Tibial nerve (tissue), 4 donors: ENCODE results near the gene BOLA1. TPM values are rescaled to one million over a fixed set of nuclear protein-coding genes. Genes with fewer than 3 reads are reported as not detected.
A peak's percentile ranks its signal among the peaks of the same experiment; 100 is the strongest.

Experiments
- DNase-seq, 2 donors: peaks; one replicate each; pipeline ENCODE4 v3.0.0-alpha.2; 2019; ENCODE audit warnings: low spot score in 2 of 2
- H3K27ac ChIP-seq, 4 donors: fragments of 200-600 bp; sonication (generic) in 3 of 4; one replicate each; pipeline ENCODE4 v1.5.1; 2017 to 2019; ENCODE audit warnings: mild to moderate bottlenecking in 1 of 4
- H3K27me3 ChIP-seq, 2 donors: fragments of 200-600 bp; sonication (generic) in 1 of 2; one replicate each; pipeline versions ENCODE4 v1.5.1 to v1.6.0; 2017 to 2019
- H3K36me3 ChIP-seq, 3 donors: fragments of 200-600 bp; sonication (generic); one replicate each; pipeline ENCODE4 v1.5.1; 2018 to 2019
- H3K4me1 ChIP-seq, 4 donors: fragments of 200-600 bp; sonication (generic) in 3 of 4; one replicate each; pipeline ENCODE4 v1.5.1; 2017 to 2019
- H3K4me3 ChIP-seq, 4 donors: fragments of 200-600 bp; sonication (generic) in 3 of 4; one replicate each; pipeline ENCODE4 v1.5.1; 2017 to 2019; ENCODE audit warnings: mild to moderate bottlenecking in 1 of 4, moderate library complexity in 1 of 4
- H3K9me3 ChIP-seq, 4 donors: fragments of 200-600 bp; sonication (generic) in 3 of 4; one replicate each; pipeline ENCODE4 v1.5.1; 2017 to 2019
- CTCF ChIP-seq, 5 experiments: fragments of 200-600 bp in 3 of 5; fragments of 450-650 bp in 2 of 5; sonication (generic) in 3 of 5; IDR thresholded peaks; one replicate each; pipeline ENCODE4 v1.5.1; 2016 to 2019; ENCODE audit warnings: antibody characterized with exemption in 5 of 5, mild to moderate bottlenecking in 3 of 5, moderate library complexity in 2 of 5
- EP300 ChIP-seq, 2 donors: sonication (generic); formaldehyde crosslinking; IDR thresholded peaks; one replicate each; pipeline ENCODE4 v1.6.1; 2017; ENCODE audit warnings: antibody characterized with exemption in 2 of 2, mild to moderate bottlenecking in 1 of 2
- POLR2A ChIP-seq, 2 donors: fragments of 450-650 bp; IDR thresholded peaks; one replicate each; pipeline ENCODE4 v1.6.1; 2017; ENCODE audit warnings: antibody characterized with exemption in 2 of 2, mild to moderate bottlenecking in 2 of 2, moderate library complexity in 2 of 2
- WGBS, 2 donors: methylation state at CpG; one replicate each; pipeline ENCODE4 v1.1.5; 2018; 5-methylcytosine and 5-hydroxymethylcytosine counted together
- total RNA-seq, 4 donors: library from RNA; depleted of rRNA; stranded (reverse); fragments of >200 nt; gene quantifications; one replicate each; pipeline ENCODE4 v1.1.0, GENCODE V29; 2016

The BOLA1 gene
- total RNA-seq, 4 donors from 2014 or later = 28.5 to 81.9 (median 57.8) TPM

GRCh38 chr1:149925751-149926150, 26.4 kb downstream of the BOLA1 start:
- peaks cover 3 to 76% (median 24%) of the 10 kb centered on the region in 3 donors for H3K36me3 ChIP-seq
- no peak overlapping the region for H3K27ac ChIP-seq
- no peak overlapping the region for H3K4me3 ChIP-seq
- no peak for DNase-seq
- peaks cover 0 to 35% (median 18%) of the 10 kb centered on the region in 4 donors for H3K4me1 ChIP-seq
- no peaks in the 10 kb centered on the region for H3K9me3 ChIP-seq
- no peak for TF ChIP-seq CTCF (IDR thresholded peaks at IDR 0.05)
- WGBS, 2 donors = 82% methylated on average over 2 of the region's 2 CpGs
- H3K27me3 ChIP-seq = no peaks in the 10 kb centered on the region

- Histone ChIP-seq H3K27me3 (no peaks in the 10 kb centered on the region), H3K4me3 (peak overlapping the region in 2 of 4 donors; percentile 85 to 89), H3K27ac (no peak overlapping the region), H3K4me1 (peaks cover 0 to 35% (median 18%) of the 10 kb centered on the region in 4 donors), H3K9me3 (no peaks in the 10 kb centered on the region), H3K36me3 (peaks cover 3 to 76% (median 24%) of the 10 kb centered on the region in 3 donors)
- DNase-seq = no peak
- TF ChIP-seq EP300 (IDR thresholded peaks at IDR 0.05) (no peak), POLR2A (IDR thresholded peaks at IDR 0.05) (no peak), CTCF (IDR thresholded peaks at IDR 0.05) (no peak)
- WGBS, 2 donors = 90 to 92% methylated on average over 9 of the region's 9 CpGs
Observed at GRCh38 chr1:149926296-149926695, 26.9 kb downstream of the BOLA1 start.

GRCh38 chr1:149927056-149927562, 27.7 kb downstream of the BOLA1 start:
- TF ChIP-seq POLR2A (IDR thresholded peaks at IDR 0.05) (no peak), CTCF (IDR thresholded peaks at IDR 0.05) (no peak), EP300 (IDR thresholded peaks at IDR 0.05) (no peak)
- peaks cover 3 to 76% (median 24%) of the 10 kb centered on the region in 3 donors for H3K36me3 ChIP-seq
- no peaks in the 10 kb centered on the region for H3K27me3 ChIP-seq
- H3K27ac ChIP-seq = peak overlapping the region; percentile 89 to 97 (median 94)
- H3K4me3 ChIP-seq = peak overlapping the region; percentile 65 to 89 (median 78)
- H3K4me1 ChIP-seq = peaks cover 0 to 35% (median 18%) of the 10 kb centered on the region in 4 donors
- DNase-seq = no peak
- WGBS, 2 donors = 4% methylated on average over 9 to 10 of the region's 10 CpGs
- no peaks in the 10 kb centered on the region for H3K9me3 ChIP-seq

GRCh38 chr1:149927563-149928400, 28.4 kb downstream of the BOLA1 start, which contains the start of gene SF3B4:
Gene SF3B4, minus strand, starts transcription at chr1:149927803. Its CDS starts 44 bp downstream, at chr1:149927759.
- Histone ChIP-seq H3K27me3 (no peaks in the 10 kb centered on the region), H3K27ac (peak within 1 kb of the TSS; percentile 89 to 97 (median 94)), H3K4me1 (peaks cover 0 to 35% (median 18%) of the 10 kb centered on the region in 4 donors), H3K4me3 (peak within 1 kb of the TSS; percentile 65 to 89 (median 78)), H3K9me3 (no peaks in the 10 kb centered on the region), H3K36me3 (peaks cover 3 to 74% (median 24%) of the 10 kb centered on the region in 3 donors)
- WGBS, 2 donors = 1% methylated on average over 44 to 45 of the region's 47 CpGs
- DNase-seq = peak; percentile 88 to 94
- peak; percentile 83 to 99 for TF ChIP-seq EP300 (IDR thresholded peaks at IDR 0.05)
- peak in 2 of 5 experiments; percentile 38 to 47 for TF ChIP-seq CTCF (IDR thresholded peaks at IDR 0.05)
- TF ChIP-seq POLR2A (IDR thresholded peaks at IDR 0.05) = peak; percentile 90 to 97

- no peaks in the 10 kb centered on the region for H3K27me3 ChIP-seq
- no peak for DNase-seq
- no peaks in the 10 kb centered on the region for H3K9me3 ChIP-seq
- H3K4me1 ChIP-seq = peaks cover 0 to 35% (median 18%) of the 10 kb centered on the region in 4 donors
- 0% methylated on average over 1 of the region's 1 CpG for WGBS, 2 donors
- peak overlapping the region; percentile 65 to 89 (median 78) for H3K4me3 ChIP-seq
- H3K36me3 ChIP-seq = peaks cover 3 to 72% (median 22%) of the 10 kb centered on the region in 3 donors
- H3K27ac ChIP-seq = peak overlapping the region; percentile 89 to 97 (median 94)
- TF ChIP-seq EP300 (IDR thresholded peaks at IDR 0.05) (no peak), CTCF (IDR thresholded peaks at IDR 0.05) (no peak), POLR2A (IDR thresholded peaks at IDR 0.05) (no peak)
Observed at GRCh38 chr1:149928401-149928724, 29.0 kb downstream of the BOLA1 start.
